Astrocyte (in vitro differentiated cells and primary cell): ENCODE measurements around the gene IDUA. TPM values are rescaled to one million over a fixed set of nuclear protein-coding genes. Genes with fewer than 3 reads are reported as not detected.

Experiments
- DNase-seq: peaks from one replicate; pipeline ENCODE4 v3.0.0-alpha.2; 2010; ENCODE audit warnings: low read depth
- FAIRE-seq: peaks from 2 replicates; lab custom pipeline; 2011; peaks lifted over from hg19 to GRCh38; lab: Jason Lieb, UNC
- H2AFZ ChIP-seq: 2 replicates; pipeline ENCODE4 v1.6.0; 2012; ENCODE audit warnings: low read depth, low read length, inconsistent platforms
- H3K27ac ChIP-seq: 2 replicates; pipeline ENCODE4 v1.5.1; 2011; ENCODE audit warnings: low read depth, low read length, inconsistent platforms
- H3K27me3 ChIP-seq: 2 replicates; pipeline ENCODE4 v1.6.0; 2011; ENCODE audit warnings: low read length, inconsistent platforms; ENCODE audit not compliant: insufficient read depth
- H3K36me3 ChIP-seq: 2 replicates; pipeline ENCODE4 v1.5.1; 2011; ENCODE audit warnings: low read length, inconsistent platforms; ENCODE audit not compliant: insufficient read depth
- H3K4me1 ChIP-seq: 2 replicates; pipeline ENCODE4 v1.5.1; 2011; ENCODE audit warnings: low read length, inconsistent platforms; ENCODE audit not compliant: insufficient read depth
- H3K4me2 ChIP-seq: 2 replicates; pipeline ENCODE4 v1.6.0; 2012; ENCODE audit warnings: low read length, inconsistent platforms
- H3K4me3 ChIP-seq: 2 replicates; pipeline ENCODE4 v1.5.1; 2011; ENCODE audit warnings: low read depth, mild to moderate bottlenecking, low read length, inconsistent platforms; ENCODE audit not compliant: insufficient read depth
- H3K79me2 ChIP-seq: 2 replicates; pipeline ENCODE4 v1.6.0; 2012; ENCODE audit warnings: mild to moderate bottlenecking, low read length, inconsistent platforms; ENCODE audit not compliant: insufficient read depth
- H3K9ac ChIP-seq: 2 replicates; pipeline ENCODE4 v1.6.0; 2012; ENCODE audit warnings: mild to moderate bottlenecking, low read length, inconsistent platforms
- H3K9me3 ChIP-seq: 2 replicates; pipeline ENCODE4 v1.5.1; 2012; ENCODE audit warnings: low read depth, mild to moderate bottlenecking, low read length, inconsistent platforms; ENCODE audit not compliant: insufficient read depth
- H4K20me1 ChIP-seq: 2 replicates; pipeline ENCODE4 v1.6.0; 2012; ENCODE audit warnings: low read length, inconsistent platforms; ENCODE audit not compliant: insufficient read depth
- H3K27ac Mint-ChIP-seq: one replicate; pipeline ENCODE4 v1.8.0; 2021; ENCODE audit warnings: mild to moderate bottlenecking, mixed read lengths; ENCODE audit not compliant: unreplicated experiment
- H3K27me3 Mint-ChIP-seq: one replicate; pipeline ENCODE4 v1.8.0; 2021; ENCODE audit warnings: low read depth, mixed read lengths; ENCODE audit not compliant: unreplicated experiment
- H3K36me3 Mint-ChIP-seq: one replicate; pipeline ENCODE4 v1.8.0; 2021; ENCODE audit warnings: low read depth, mixed read lengths; ENCODE audit not compliant: unreplicated experiment
- H3K4me1 Mint-ChIP-seq: one replicate; pipeline ENCODE4 v1.8.0; 2021; ENCODE audit warnings: low read depth, mixed read lengths; ENCODE audit not compliant: unreplicated experiment
- H3K4me3 Mint-ChIP-seq: one replicate; pipeline ENCODE4 v1.8.0; 2021; ENCODE audit warnings: mild to moderate bottlenecking, moderate library complexity, mixed read lengths; ENCODE audit not compliant: unreplicated experiment
- H3K9me3 Mint-ChIP-seq: one replicate; pipeline ENCODE4 v1.8.0; 2021; ENCODE audit warnings: mild to moderate bottlenecking, mixed read lengths; ENCODE audit not compliant: unreplicated experiment
- CTCF ChIP-seq: IDR thresholded peaks from 2 replicates; pipeline ENCODE4 v1.5.1; 2011; ENCODE audit warnings: low read depth, mild to moderate bottlenecking, inconsistent platforms, low read length, moderate library complexity; ENCODE audit not compliant: insufficient read depth
- EZH2 ChIP-seq: IDR thresholded peaks from 2 replicates; pipeline ENCODE4 v1.6.1; 2012; ENCODE audit warnings: mild to moderate bottlenecking, low read length, inconsistent platforms; ENCODE audit not compliant: insufficient read depth
- total RNA-seq: library from RNA; stranded (reverse); gene quantifications from 2 replicates; pipeline ENCODE4 v1.2.1, GENCODE V29; 2021

The IDUA gene
- total RNA-seq, 1 donor from 2014 or later: 20.5 TPM

- Histone ChIP-seq H3K27ac (no peak overlapping the region), H3K9ac (no peak overlapping the region), H3K79me2 (no peaks in the 10 kb centered on the region), H3K27me3 (peaks cover 30% of the 10 kb centered on the region), H2AFZ (no peak overlapping the region), H3K9me3 (no peaks in the 10 kb centered on the region), H3K4me2 (no peak overlapping the region), H4K20me1 (peaks cover 14% of the 10 kb centered on the region), H3K36me3 (no peaks in the 10 kb centered on the region), H3K4me1 (no peaks in the 10 kb centered on the region), H3K4me3 (no peak overlapping the region)
- H3K27ac Mint-ChIP-seq: no peak overlapping the region
- H3K36me3 Mint-ChIP-seq: peaks cover 4% of the 10 kb centered on the region
- no peak for TF ChIP-seq CTCF
- TF ChIP-seq EZH2: no peak
- H3K9me3 Mint-ChIP-seq: peaks cover 2% of the 10 kb centered on the region
- peaks cover 28% of the 10 kb centered on the region for H3K27me3 Mint-ChIP-seq
- no peaks in the 10 kb centered on the region for H3K4me1 Mint-ChIP-seq
- DNase-seq (no peak), FAIRE-seq (no peak)
- H3K4me3 Mint-ChIP-seq: no peak overlapping the region
Measured at GRCh38 chr4:999882-1000425, 13.1 kb downstream of the IDUA start.

- TF ChIP-seq EZH2 (no peak), CTCF (no peak)
- no peak for DNase-seq
- Mint-ChIP-seq H3K27me3 (peaks cover 25% of the 10 kb centered on the region), H3K36me3 (peaks cover 4% of the 10 kb centered on the region), H3K9me3 (peaks cover 2% of the 10 kb centered on the region), H3K27ac (no peak overlapping the region), H3K4me3 (no peak overlapping the region), H3K4me1 (peaks cover 2% of the 10 kb centered on the region)
- peaks cover 32% of the 10 kb centered on the region for H3K27me3 ChIP-seq
- H3K79me2 ChIP-seq: no peaks in the 10 kb centered on the region
- no peaks in the 10 kb centered on the region for H3K9me3 ChIP-seq
- H3K4me3 ChIP-seq: no peak overlapping the region
- no peaks in the 10 kb centered on the region for H3K4me1 ChIP-seq
- peaks cover 12% of the 10 kb centered on the region for H4K20me1 ChIP-seq
- H3K9ac ChIP-seq: no peak overlapping the region
- H2AFZ ChIP-seq: no peak overlapping the region
- no peak overlapping the region for H3K4me2 ChIP-seq
- H3K27ac ChIP-seq: no peak overlapping the region
- no peak for FAIRE-seq
- H3K36me3 ChIP-seq: no peaks in the 10 kb centered on the region
Measured at GRCh38 chr4:1000686-1001260, 13.9 kb downstream of the IDUA start.

- no peak for FAIRE-seq
Measured at GRCh38 chr4:1001561-1002130, 14.8 kb downstream of the IDUA start.

More at GRCh38 chr4:1001561-1002130, 14.8 kb downstream of the IDUA start:
- H3K27ac Mint-ChIP-seq: no peak overlapping the region
- H3K27me3 ChIP-seq: peaks cover 28% of the 10 kb centered on the region
- peaks cover 8% of the 10 kb centered on the region for H4K20me1 ChIP-seq
- no peak overlapping the region for H3K4me3 Mint-ChIP-seq
- no peak overlapping the region for H3K27ac ChIP-seq
- no peak overlapping the region for H3K9ac ChIP-seq
- H2AFZ ChIP-seq: no peak overlapping the region
- peaks cover 4% of the 10 kb centered on the region for H3K36me3 Mint-ChIP-seq
- H3K4me3 ChIP-seq: no peak overlapping the region
- H3K79me2 ChIP-seq: no peaks in the 10 kb centered on the region
- H3K36me3 ChIP-seq: no peaks in the 10 kb centered on the region
- H3K9me3 ChIP-seq: no peaks in the 10 kb centered on the region
- H3K9me3 Mint-ChIP-seq: peaks cover 3% of the 10 kb centered on the region
- H3K4me1 ChIP-seq: no peaks in the 10 kb centered on the region
- TF ChIP-seq CTCF: no peak
- TF ChIP-seq EZH2: no peak
- H3K4me2 ChIP-seq: no peak overlapping the region
- H3K27me3 Mint-ChIP-seq: peaks cover 26% of the 10 kb centered on the region
- H3K4me1 Mint-ChIP-seq: peaks cover 2% of the 10 kb centered on the region
- no peak for DNase-seq
